ENCODE measurements around the gene YJU2.
"Not testable (repeated sequence)": the region's sequence is repeated elsewhere in the genome, so short reads cannot be mapped to it uniquely, and the experiment has no call there.

Gene YJU2

GRCh38 chr19:4267101-4267900 lies 20.4 kb downstream of the YJU2 start:
- peak; percentile 28 to 45 for DNase-seq (ENCODE audit: extremely low read depth in 1 of 2, low read depth in 1 of 2)

- no peak for DNase-seq (ENCODE audit: extremely low read depth in 1 of 2, low read depth in 1 of 2)
Observed at GRCh38 chr19:4267901-4268815, 21.3 kb downstream of the YJU2 start.

- no peak for DNase-seq (ENCODE audit: extremely low read depth in 1 of 2, low read depth in 1 of 2)
Observed at GRCh38 chr19:4268816-4269430, 22.0 kb downstream of the YJU2 start.

GRCh38 chr19:4272894-4273293 lies 26.0 kb downstream of the YJU2 start:
- DNase-seq (ENCODE audit: extremely low read depth in 1 of 2, low read depth in 1 of 2) = no peak

GRCh38 chr19:4274321-4274686 lies 27.4 kb downstream of the YJU2 start:
- DNase-seq (ENCODE audit: extremely low read depth in 1 of 2, low read depth in 1 of 2) = not testable (repeated sequence)

GRCh38 chr19:4277191-4277696 lies 30.4 kb downstream of the YJU2 start:
- DNase-seq (ENCODE audit: extremely low read depth in 1 of 2, low read depth in 1 of 2) = no peak

GRCh38 chr19:4278010-4278409 lies 31.1 kb downstream of the YJU2 start:
- DNase-seq (ENCODE audit: extremely low read depth in 1 of 2, low read depth in 1 of 2) = no peak

GRCh38 chr19:4278419-4279266 lies 31.8 kb downstream of the YJU2 start, which contains the start of gene SHD:
Gene SHD, plus strand, starts transcription at chr19:4279266. Its CDS starts 798 bp downstream, at chr19:4280064.
- DNase-seq (ENCODE audit: extremely low read depth in 1 of 2, low read depth in 1 of 2) = no peak

GRCh38 chr19:4279267-4279529 lies 32.3 kb downstream of the YJU2 start:
- DNase-seq (ENCODE audit: extremely low read depth in 1 of 2, low read depth in 1 of 2) = no peak

GRCh38 chr19:4279530-4280422 lies 32.9 kb downstream of the YJU2 start:
- no peak for DNase-seq (ENCODE audit: extremely low read depth in 1 of 2, low read depth in 1 of 2)

GRCh38 chr19:4284176-4284958 lies 37.5 kb downstream of the YJU2 start:
- DNase-seq (ENCODE audit: extremely low read depth in 1 of 2, low read depth in 1 of 2) = no peak

GRCh38 chr19:4284974-4285373 lies 38.1 kb downstream of the YJU2 start:
- DNase-seq (ENCODE audit: extremely low read depth in 1 of 2, low read depth in 1 of 2) = no peak

GRCh38 chr19:4286141-4286540 lies 39.3 kb downstream of the YJU2 start:
- not testable (repeated sequence) for DNase-seq (ENCODE audit: extremely low read depth in 1 of 2, low read depth in 1 of 2)

GRCh38 chr19:4288091-4288777 lies 41.4 kb downstream of the YJU2 start:
- DNase-seq (ENCODE audit: extremely low read depth in 1 of 2, low read depth in 1 of 2) = no peak

GRCh38 chr19:4291184-4291732 lies 44.4 kb downstream of the YJU2 start:
- DNase-seq (ENCODE audit: extremely low read depth in 1 of 2, low read depth in 1 of 2) = no peak

- no peak for DNase-seq (ENCODE audit: extremely low read depth in 1 of 2, low read depth in 1 of 2)
Observed at GRCh38 chr19:4292515-4292914, 45.6 kb downstream of the YJU2 start.

- no peak for DNase-seq (ENCODE audit: extremely low read depth in 1 of 2, low read depth in 1 of 2)
Observed at GRCh38 chr19:4294389-4294788, 47.5 kb downstream of the YJU2 start.
